GM12878 (cell line): ENCODE results near the gene TNK2. TPM values are rescaled to one million over a fixed set of nuclear protein-coding genes. Genes with fewer than 3 reads are reported as not detected.

Source experiments
- EGR1 ChIP-seq, 2 experiments: IDR thresholded peaks; 1 replicate in 1 of 2; 2 replicates in 1 of 2; pipeline ENCODE4 v1.6.1; 2011 to 2012; ENCODE audit warnings: low read depth in 2 of 2, low read length in 2 of 2, borderline replicate concordance in 1 of 2, mild to moderate bottlenecking in 1 of 2, moderate library complexity in 1 of 2
- EZH2 ChIP-seq: IDR thresholded peaks from 2 replicates; pipeline ENCODE4 v1.6.1; 2012; ENCODE audit warnings: low read depth, mild to moderate bottlenecking, control low read depth, inconsistent platforms, low read length, borderline replicate concordance; ENCODE audit not compliant: control insufficient read depth
- RFX5 ChIP-seq: IDR thresholded peaks from 2 replicates; pipeline ENCODE4 v1.6.1; 2011; ENCODE audit warnings: low read depth, low read length, improper control_type of control experiment
- USF1 ChIP-seq: IDR thresholded peaks from 2 replicates; pipeline ENCODE4 v1.6.1; 2011; ENCODE audit warnings: borderline replicate concordance, low read depth, mild to moderate bottlenecking, moderate library complexity, mixed read lengths, low read length; ENCODE audit not compliant: insufficient read depth; ENCODE audit errors: extremely low read length
- polyA plus RNA-seq, 11 experiments: library from polyadenylated mRNA; depleted of rRNA in 4 of 11; unstranded in 6 of 11; stranded (reverse) in 5 of 11; fragments of >200 nt; fragmentation: Nextera tagmentation in 4 of 11; fragmentation: Illumina TruSeq in 1 of 11; extraction: Ambion mirVana in 4 of 11; extraction: Trizol in 1 of 11; gene quantifications; 1 replicate in 1 of 11; 2 replicates in 10 of 11; pipeline versions ENCODE4 v1.2.1 to v1.2.3, GENCODE V29; 2011 to 2016; ENCODE audit warnings: inconsistent platforms in 2 of 11, missing spikeins in 2 of 11, low read depth in 1 of 11
- total RNA-seq, 4 experiments: library from RNA; depleted of rRNA in 3 of 4; stranded (reverse); fragments of >200 nt in 3 of 4; fragmentation: Illumina TruSeq in 1 of 4; extraction: Trizol in 1 of 4; gene quantifications; 2 replicates each; pipeline versions ENCODE4 v1.2.1 to v1.2.3, GENCODE V29; 2013 to 2021
- TF ChIP-seq, protein P1 (sequence below): fragments of 450-650 bp; IDR thresholded peaks from 2 replicates; pipeline ENCODE4 v1.6.1; 2017; ENCODE audit warnings: mild to moderate bottlenecking, moderate library complexity
- TF ChIP-seq, protein P2 (sequence below): fragments of 450-650 bp; IDR thresholded peaks from 2 replicates; pipeline ENCODE4 v1.6.1; 2017; ENCODE audit warnings: mild to moderate bottlenecking, moderate library complexity

TNK2 gene
- total and polyA plus RNA-seq, 10 of the 15 experiments (the other 5 are each of a cell fraction or from before 2014, with no cell fraction given) = 0.13 to 47.8 (median 10.8) TPM

DNA sequence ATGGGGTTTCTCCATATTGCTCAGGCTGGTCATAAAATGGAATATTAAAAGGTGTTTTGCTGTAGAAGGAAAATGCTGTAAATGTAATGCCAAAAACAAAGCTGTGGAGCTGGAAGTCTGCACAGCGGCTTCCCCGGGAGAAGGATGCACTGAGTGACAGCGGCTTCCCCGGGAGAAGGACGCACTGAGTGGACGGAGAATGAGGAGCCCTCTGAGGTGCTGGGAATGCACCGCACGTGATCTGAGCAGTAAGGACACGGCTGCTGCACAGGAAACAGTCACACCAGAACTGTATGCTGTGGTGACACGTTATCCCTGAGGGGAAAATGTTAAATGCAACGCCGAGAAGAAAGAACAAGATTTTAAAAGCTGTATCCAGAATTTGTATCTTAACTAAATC is 24.6 kb downstream of the TNK2 start (continued):
- TF ChIP-seq, protein P1, sequence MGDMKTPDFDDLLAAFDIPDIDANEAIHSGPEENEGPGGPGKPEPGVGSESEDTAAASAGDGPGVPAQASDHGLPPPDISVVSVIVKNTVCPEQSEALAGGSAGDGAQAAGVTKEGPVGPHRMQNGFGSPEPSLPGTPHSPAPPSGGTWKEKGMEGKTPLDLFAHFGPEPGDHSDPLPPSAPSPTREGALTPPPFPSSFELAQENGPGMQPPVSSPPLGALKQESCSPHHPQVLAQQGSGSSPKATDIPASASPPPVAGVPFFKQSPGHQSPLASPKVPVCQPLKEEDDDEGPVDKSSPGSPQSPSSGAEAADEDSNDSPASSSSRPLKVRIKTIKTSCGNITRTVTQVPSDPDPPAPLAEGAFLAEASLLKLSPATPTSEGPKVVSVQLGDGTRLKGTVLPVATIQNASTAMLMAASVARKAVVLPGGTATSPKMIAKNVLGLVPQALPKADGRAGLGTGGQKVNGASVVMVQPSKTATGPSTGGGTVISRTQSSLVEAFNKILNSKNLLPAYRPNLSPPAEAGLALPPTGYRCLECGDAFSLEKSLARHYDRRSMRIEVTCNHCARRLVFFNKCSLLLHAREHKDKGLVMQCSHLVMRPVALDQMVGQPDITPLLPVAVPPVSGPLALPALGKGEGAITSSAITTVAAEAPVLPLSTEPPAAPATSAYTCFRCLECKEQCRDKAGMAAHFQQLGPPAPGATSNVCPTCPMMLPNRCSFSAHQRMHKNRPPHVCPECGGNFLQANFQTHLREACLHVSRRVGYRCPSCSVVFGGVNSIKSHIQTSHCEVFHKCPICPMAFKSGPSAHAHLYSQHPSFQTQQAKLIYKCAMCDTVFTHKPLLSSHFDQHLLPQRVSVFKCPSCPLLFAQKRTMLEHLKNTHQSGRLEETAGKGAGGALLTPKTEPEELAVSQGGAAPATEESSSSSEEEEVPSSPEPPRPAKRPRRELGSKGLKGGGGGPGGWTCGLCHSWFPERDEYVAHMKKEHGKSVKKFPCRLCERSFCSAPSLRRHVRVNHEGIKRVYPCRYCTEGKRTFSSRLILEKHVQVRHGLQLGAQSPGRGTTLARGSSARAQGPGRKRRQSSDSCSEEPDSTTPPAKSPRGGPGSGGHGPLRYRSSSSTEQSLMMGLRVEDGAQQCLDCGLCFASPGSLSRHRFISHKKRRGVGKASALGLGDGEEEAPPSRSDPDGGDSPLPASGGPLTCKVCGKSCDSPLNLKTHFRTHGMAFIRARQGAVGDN = no peak
- TF ChIP-seq EZH2 (no peak), RFX5 (no peak), EGR1 (IDR thresholded peaks at IDR 0.05; ENCODE audit: borderline replicate concordance in 1 of 2, low read depth in 2 of 2, low read length in 2 of 2) (no peak), USF1 (no peak)
- TF ChIP-seq, protein P2, sequence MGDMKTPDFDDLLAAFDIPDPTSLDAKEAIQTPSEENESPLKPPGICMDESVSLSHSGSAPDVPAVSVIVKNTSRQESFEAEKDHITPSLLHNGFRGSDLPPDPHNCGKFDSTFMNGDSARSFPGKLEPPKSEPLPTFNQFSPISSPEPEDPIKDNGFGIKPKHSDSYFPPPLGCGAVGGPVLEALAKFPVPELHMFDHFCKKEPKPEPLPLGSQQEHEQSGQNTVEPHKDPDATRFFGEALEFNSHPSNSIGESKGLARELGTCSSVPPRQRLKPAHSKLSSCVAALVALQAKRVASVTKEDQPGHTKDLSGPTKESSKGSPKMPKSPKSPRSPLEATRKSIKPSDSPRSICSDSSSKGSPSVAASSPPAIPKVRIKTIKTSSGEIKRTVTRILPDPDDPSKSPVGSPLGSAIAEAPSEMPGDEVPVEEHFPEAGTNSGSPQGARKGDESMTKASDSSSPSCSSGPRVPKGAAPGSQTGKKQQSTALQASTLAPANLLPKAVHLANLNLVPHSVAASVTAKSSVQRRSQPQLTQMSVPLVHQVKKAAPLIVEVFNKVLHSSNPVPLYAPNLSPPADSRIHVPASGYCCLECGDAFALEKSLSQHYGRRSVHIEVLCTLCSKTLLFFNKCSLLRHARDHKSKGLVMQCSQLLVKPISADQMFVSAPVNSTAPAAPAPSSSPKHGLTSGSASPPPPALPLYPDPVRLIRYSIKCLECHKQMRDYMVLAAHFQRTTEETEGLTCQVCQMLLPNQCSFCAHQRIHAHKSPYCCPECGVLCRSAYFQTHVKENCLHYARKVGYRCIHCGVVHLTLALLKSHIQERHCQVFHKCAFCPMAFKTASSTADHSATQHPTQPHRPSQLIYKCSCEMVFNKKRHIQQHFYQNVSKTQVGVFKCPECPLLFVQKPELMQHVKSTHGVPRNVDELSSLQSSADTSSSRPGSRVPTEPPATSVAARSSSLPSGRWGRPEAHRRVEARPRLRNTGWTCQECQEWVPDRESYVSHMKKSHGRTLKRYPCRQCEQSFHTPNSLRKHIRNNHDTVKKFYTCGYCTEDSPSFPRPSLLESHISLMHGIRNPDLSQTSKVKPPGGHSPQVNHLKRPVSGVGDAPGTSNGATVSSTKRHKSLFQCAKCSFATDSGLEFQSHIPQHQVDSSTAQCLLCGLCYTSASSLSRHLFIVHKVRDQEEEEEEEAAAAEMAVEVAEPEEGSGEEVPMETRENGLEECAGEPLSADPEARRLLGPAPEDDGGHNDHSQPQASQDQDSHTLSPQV = no peak
- TF ChIP-seq, all 136 proteins: peak for 0
